ENCODE data around the gene FAM210A. TPM values are rescaled to one million over a fixed set of nuclear protein-coding genes. Genes with fewer than 3 reads are reported as not detected.

FAM210A gene
- total and polyA plus RNA-seq, 4 donors, result 16.9 to 32.6 (median 20.1) TPM

- H3K4me1 ChIP-seq (ENCODE audit: control insufficient read depth, insufficient read depth, low read length), result no peaks in the 10 kb centered on the region
- H3K36me3 ChIP-seq (ENCODE audit: control insufficient read depth, insufficient read depth, low read length), result peaks cover 34% of the 10 kb centered on the region
- no peak overlapping the region for H3K4me3 ChIP-seq (ENCODE audit: low read depth, low read length)
- H3K27ac ChIP-seq (ENCODE audit: low read depth, low read length), result no peak overlapping the region
- WGBS (ENCODE audit: insufficient coverage), result 57% methylated on average over 1 of the region's 3 CpGs
- no peak for DNase-seq (ENCODE audit: low read depth in 4 of 6, low spot score in 6 of 6)
- H3K9me3 ChIP-seq (ENCODE audit: control insufficient read depth, insufficient read depth, low read length), result no peaks in the 10 kb centered on the region
- no peaks in the 10 kb centered on the region for H3K27me3 ChIP-seq (ENCODE audit: control insufficient read depth, insufficient read depth, low read length)
Observed at GRCh38 chr18:13745696-13746095, 19.3 kb upstream of the FAM210A start.

GRCh38 chr18:13735681-13736080 lies 9.3 kb upstream of the FAM210A start:
- Histone ChIP-seq H3K36me3 (ENCODE audit: control insufficient read depth, insufficient read depth, low read length) (peaks cover 20% of the 10 kb centered on the region), H3K4me1 (ENCODE audit: control insufficient read depth, insufficient read depth, low read length) (no peaks in the 10 kb centered on the region), H3K9me3 (ENCODE audit: control insufficient read depth, insufficient read depth, low read length) (no peaks in the 10 kb centered on the region), H3K27me3 (ENCODE audit: control insufficient read depth, insufficient read depth, low read length) (no peaks in the 10 kb centered on the region), H3K4me3 (ENCODE audit: low read depth, low read length) (no peak overlapping the region), H3K27ac (ENCODE audit: low read depth, low read length) (no peak overlapping the region)
- no CpG with 5 or more reads among the region's 2 CpGs for WGBS (ENCODE audit: insufficient coverage)
- DNase-seq (ENCODE audit: low read depth in 4 of 6, low spot score in 6 of 6), result no peak

DNA sequence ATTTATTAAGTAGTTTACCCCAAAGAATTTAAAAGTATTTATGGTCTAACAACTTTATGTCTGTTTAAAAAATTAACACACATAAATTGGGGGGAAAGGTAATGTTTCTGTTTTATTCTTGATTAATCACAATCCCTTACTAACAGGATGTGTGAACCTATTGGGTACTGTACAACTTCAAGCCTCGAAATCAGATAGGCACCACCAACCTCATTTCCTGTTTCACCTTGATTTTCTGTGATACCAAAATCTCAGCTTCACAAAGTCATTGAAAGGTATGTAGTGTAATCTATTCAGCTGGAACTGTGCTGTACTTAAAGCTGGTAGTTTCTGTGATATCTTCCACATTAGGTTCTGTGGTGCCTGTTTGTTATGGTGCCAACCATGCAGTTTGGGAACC lies 4.1 kb upstream of the FAM210A start:
- Histone ChIP-seq H3K27me3 (ENCODE audit: control insufficient read depth, insufficient read depth, low read length) (no peaks in the 10 kb centered on the region), H3K9me3 (ENCODE audit: control insufficient read depth, insufficient read depth, low read length) (no peaks in the 10 kb centered on the region), H3K4me3 (ENCODE audit: low read depth, low read length) (no peak overlapping the region), H3K36me3 (ENCODE audit: control insufficient read depth, insufficient read depth, low read length) (peaks cover 10% of the 10 kb centered on the region), H3K27ac (ENCODE audit: low read depth, low read length) (no peak overlapping the region), H3K4me1 (ENCODE audit: control insufficient read depth, insufficient read depth, low read length) (no peaks in the 10 kb centered on the region)
- WGBS (ENCODE audit: insufficient coverage), result no CpG with 5 or more reads among the region's 1 CpG
- DNase-seq (ENCODE audit: low read depth in 4 of 6, low spot score in 6 of 6), result no peak

DNA sequence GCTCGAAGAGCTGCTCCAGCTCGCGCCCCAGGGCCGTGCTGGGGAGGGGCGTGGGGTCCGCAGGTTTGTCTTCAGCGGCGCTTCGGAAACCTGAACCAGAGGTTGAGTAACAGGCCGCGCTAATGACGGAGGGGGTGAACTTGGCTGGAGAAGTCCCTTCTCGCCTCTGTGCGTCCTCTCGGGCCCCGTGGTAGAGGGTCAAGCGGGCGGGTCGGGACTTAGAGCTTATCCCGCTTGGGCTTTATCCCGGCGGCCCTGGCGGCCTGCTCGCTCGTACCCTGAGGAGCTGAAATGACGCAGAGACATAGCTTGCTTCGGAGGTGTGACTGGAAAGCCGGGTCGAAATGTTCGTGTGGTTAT lies 594 bp upstream of the FAM210A start:
- H3K4me1 ChIP-seq (ENCODE audit: control insufficient read depth, insufficient read depth, low read length), result no peaks in the 10 kb centered on the region
- H3K36me3 ChIP-seq (ENCODE audit: control insufficient read depth, insufficient read depth, low read length), result peaks cover 2% of the 10 kb centered on the region
- no peaks in the 10 kb centered on the region for H3K9me3 ChIP-seq (ENCODE audit: control insufficient read depth, insufficient read depth, low read length)
- H3K27me3 ChIP-seq (ENCODE audit: control insufficient read depth, insufficient read depth, low read length), result no peaks in the 10 kb centered on the region
- H3K4me3 ChIP-seq (ENCODE audit: low read depth, low read length), result peak overlapping the region; percentile 83
- peak overlapping the region; percentile 96 for H3K27ac ChIP-seq (ENCODE audit: low read depth, low read length)
- WGBS (ENCODE audit: insufficient coverage), result 0% methylated on average over 27 of the region's 30 CpGs
- DNase-seq (ENCODE audit: low read depth in 4 of 6, low spot score in 6 of 6), result no peak

DNA sequence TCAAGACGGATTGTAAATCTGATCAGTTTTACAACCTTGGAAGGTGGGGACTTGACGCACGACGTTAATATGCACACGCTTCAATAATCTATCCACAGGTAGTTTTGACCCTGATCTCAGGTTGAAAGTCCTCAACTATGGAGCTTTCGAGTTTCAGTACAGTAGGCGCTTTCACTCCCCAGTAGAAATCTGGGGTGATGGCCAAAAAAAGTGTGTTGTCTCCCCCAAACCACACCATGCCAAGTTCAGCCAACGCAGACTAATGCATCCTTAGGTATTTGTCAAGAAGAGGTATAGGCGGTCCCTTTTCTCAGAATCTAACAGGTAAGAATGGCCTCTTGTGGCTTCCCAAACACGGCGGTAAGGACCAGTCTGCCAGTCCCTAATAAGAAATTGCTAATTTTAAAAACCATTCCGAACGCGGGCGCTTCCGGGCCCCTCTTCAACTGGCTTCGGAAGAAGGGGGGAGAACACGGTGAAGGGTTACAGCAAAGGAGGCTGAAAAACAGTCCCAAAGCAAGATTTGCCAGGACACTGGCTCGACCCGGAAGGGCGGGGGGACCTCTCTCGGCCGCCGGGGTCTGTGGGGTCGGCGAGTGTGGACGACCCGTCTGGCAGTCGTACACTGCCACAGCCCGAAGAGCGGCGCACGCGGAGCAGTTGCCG lies 659 bp downstream of the FAM210A start:
- Histone ChIP-seq H3K36me3 (ENCODE audit: control insufficient read depth, insufficient read depth, low read length) (peaks cover 2% of the 10 kb centered on the region), H3K9me3 (ENCODE audit: control insufficient read depth, insufficient read depth, low read length) (no peaks in the 10 kb centered on the region), H3K27ac (ENCODE audit: low read depth, low read length) (peak overlapping the region; percentile 70), H3K4me1 (ENCODE audit: control insufficient read depth, insufficient read depth, low read length) (no peaks in the 10 kb centered on the region), H3K27me3 (ENCODE audit: control insufficient read depth, insufficient read depth, low read length) (no peaks in the 10 kb centered on the region), H3K4me3 (ENCODE audit: low read depth, low read length) (peak overlapping the region; percentile 83)
- peak in 4 of 6 donors; percentile 4 to 35 (median 6) for DNase-seq (ENCODE audit: low read depth in 4 of 6, low spot score in 6 of 6)
- under 1% methylated on average over 27 of the region's 35 CpGs for WGBS (ENCODE audit: insufficient coverage)

GRCh38 chr18:13720847-13721246 lies 5.5 kb downstream of the FAM210A start:
- no peaks in the 10 kb centered on the region for H3K27me3 ChIP-seq (ENCODE audit: control insufficient read depth, insufficient read depth, low read length)
- WGBS (ENCODE audit: insufficient coverage), result no CpG with 5 or more reads among the region's 1 CpG
- no peaks in the 10 kb centered on the region for H3K4me1 ChIP-seq (ENCODE audit: control insufficient read depth, insufficient read depth, low read length)
- H3K9me3 ChIP-seq (ENCODE audit: control insufficient read depth, insufficient read depth, low read length), result no peaks in the 10 kb centered on the region
- H3K4me3 ChIP-seq (ENCODE audit: low read depth, low read length), result no peak overlapping the region
- H3K27ac ChIP-seq (ENCODE audit: low read depth, low read length), result no peak overlapping the region
- H3K36me3 ChIP-seq (ENCODE audit: control insufficient read depth, insufficient read depth, low read length), result no peaks in the 10 kb centered on the region
- no peak for DNase-seq (ENCODE audit: low read depth in 4 of 6, low spot score in 6 of 6)

DNA sequence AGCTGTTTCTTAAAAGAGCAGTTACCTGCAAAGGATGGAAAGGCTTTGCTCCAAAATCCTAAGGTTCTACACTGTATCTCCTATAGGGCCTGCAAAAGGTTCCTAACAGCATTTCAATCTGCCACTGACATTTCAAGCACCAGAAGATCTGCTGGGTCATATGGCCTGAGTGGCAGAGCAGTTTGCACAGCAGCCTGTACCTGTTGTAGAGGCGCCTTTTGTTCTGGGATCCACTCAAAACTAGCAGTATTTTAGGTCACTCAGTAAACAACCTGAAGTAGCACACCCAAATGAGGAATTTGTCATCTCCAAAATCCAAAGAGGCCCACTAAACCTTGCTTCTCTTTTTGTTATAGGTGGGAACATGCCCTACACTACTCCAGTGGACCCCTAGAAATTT lies 6.2 kb downstream of the FAM210A start:
- H3K4me1 ChIP-seq (ENCODE audit: control insufficient read depth, insufficient read depth, low read length), result no peaks in the 10 kb centered on the region
- H3K27ac ChIP-seq (ENCODE audit: low read depth, low read length), result no peak overlapping the region
- WGBS (ENCODE audit: insufficient coverage), result 93% methylated on average over 1 of the region's 1 CpG
- DNase-seq (ENCODE audit: low read depth in 4 of 6, low spot score in 6 of 6), result no peak
- no peaks in the 10 kb centered on the region for H3K9me3 ChIP-seq (ENCODE audit: control insufficient read depth, insufficient read depth, low read length)
- no peak overlapping the region for H3K4me3 ChIP-seq (ENCODE audit: low read depth, low read length)
- no peaks in the 10 kb centered on the region for H3K36me3 ChIP-seq (ENCODE audit: control insufficient read depth, insufficient read depth, low read length)
- no peaks in the 10 kb centered on the region for H3K27me3 ChIP-seq (ENCODE audit: control insufficient read depth, insufficient read depth, low read length)

DNA sequence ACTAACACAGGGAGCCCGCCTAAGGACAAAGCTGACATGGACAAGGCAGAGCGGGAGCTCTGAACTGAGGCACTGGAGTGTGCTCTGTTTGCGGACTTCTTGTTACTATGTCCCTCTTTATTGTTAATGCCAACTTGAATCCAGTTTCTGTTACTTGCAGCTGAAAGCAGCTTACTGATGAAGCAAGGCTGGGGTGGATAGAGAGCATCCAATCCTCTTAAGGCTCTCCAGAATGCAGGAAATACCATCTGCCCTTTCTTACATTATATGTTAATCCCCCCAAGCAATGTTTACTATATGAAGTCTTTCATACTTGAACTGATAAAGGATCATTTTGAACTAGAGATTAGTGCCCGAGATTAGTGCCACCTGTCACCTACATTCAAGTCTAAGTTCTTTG lies 9.4 kb downstream of the FAM210A start:
- Histone ChIP-seq H3K9me3 (ENCODE audit: control insufficient read depth, insufficient read depth, low read length) (no peaks in the 10 kb centered on the region), H3K4me1 (ENCODE audit: control insufficient read depth, insufficient read depth, low read length) (no peaks in the 10 kb centered on the region), H3K36me3 (ENCODE audit: control insufficient read depth, insufficient read depth, low read length) (no peaks in the 10 kb centered on the region), H3K4me3 (ENCODE audit: low read depth, low read length) (no peak overlapping the region), H3K27me3 (ENCODE audit: control insufficient read depth, insufficient read depth, low read length) (no peaks in the 10 kb centered on the region), H3K27ac (ENCODE audit: low read depth, low read length) (no peak overlapping the region)
- DNase-seq (ENCODE audit: low read depth in 4 of 6, low spot score in 6 of 6), result no peak
- 92% methylated on average over 2 of the region's 4 CpGs for WGBS (ENCODE audit: insufficient coverage)

- Histone ChIP-seq H3K9me3 (ENCODE audit: control insufficient read depth, insufficient read depth, low read length) (no peaks in the 10 kb centered on the region), H3K4me1 (ENCODE audit: control insufficient read depth, insufficient read depth, low read length) (no peaks in the 10 kb centered on the region), H3K4me3 (ENCODE audit: low read depth, low read length) (no peak overlapping the region), H3K27me3 (ENCODE audit: control insufficient read depth, insufficient read depth, low read length) (no peaks in the 10 kb centered on the region), H3K36me3 (ENCODE audit: control insufficient read depth, insufficient read depth, low read length) (no peaks in the 10 kb centered on the region), H3K27ac (ENCODE audit: low read depth, low read length) (no peak overlapping the region)
- DNase-seq (ENCODE audit: low read depth in 4 of 6, low spot score in 6 of 6), result no peak
- no CpG with 5 or more reads among the region's 2 CpGs for WGBS (ENCODE audit: insufficient coverage)
Observed at GRCh38 chr18:13715330-13715729, 11.0 kb downstream of the FAM210A start.

- Histone ChIP-seq H3K36me3 (ENCODE audit: control insufficient read depth, insufficient read depth, low read length) (no peaks in the 10 kb centered on the region), H3K4me3 (ENCODE audit: low read depth, low read length) (no peak overlapping the region), H3K27ac (ENCODE audit: low read depth, low read length) (no peak overlapping the region), H3K4me1 (ENCODE audit: control insufficient read depth, insufficient read depth, low read length) (no peaks in the 10 kb centered on the region), H3K9me3 (ENCODE audit: control insufficient read depth, insufficient read depth, low read length) (no peaks in the 10 kb centered on the region), H3K27me3 (ENCODE audit: control insufficient read depth, insufficient read depth, low read length) (no peaks in the 10 kb centered on the region)
- DNase-seq (ENCODE audit: low read depth in 4 of 6, low spot score in 6 of 6), result no peak
- 81% methylated on average over 4 of the region's 8 CpGs for WGBS (ENCODE audit: insufficient coverage)
Observed at GRCh38 chr18:13713455-13714055, 12.8 kb downstream of the FAM210A start.

All from spinal cord (tissue), 10 donors.